ENCODE measurements around the gene TOGARAM2.

The TOGARAM2 gene

DNA sequence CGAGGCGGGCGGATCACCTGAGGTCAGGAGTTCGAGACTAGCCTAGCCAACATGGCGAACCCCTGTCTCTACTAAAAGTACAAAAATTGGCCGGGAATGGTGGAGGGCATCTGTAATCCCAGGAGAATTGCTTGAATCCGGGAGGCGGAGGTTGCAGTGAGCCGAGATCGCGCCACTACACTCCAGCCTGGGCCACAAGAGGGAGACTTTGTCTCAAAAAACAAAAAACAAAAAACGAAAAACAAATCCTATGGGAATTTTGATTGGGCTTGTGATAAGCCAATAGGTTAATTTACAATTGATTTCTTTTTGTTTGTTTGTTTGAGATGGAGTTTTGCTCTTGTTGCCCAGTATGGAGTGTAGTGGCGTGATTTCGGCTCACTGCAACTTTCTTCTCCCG, 24.2 kb upstream of the TOGARAM2 start:
- TF ChIP-seq, protein P1, sequence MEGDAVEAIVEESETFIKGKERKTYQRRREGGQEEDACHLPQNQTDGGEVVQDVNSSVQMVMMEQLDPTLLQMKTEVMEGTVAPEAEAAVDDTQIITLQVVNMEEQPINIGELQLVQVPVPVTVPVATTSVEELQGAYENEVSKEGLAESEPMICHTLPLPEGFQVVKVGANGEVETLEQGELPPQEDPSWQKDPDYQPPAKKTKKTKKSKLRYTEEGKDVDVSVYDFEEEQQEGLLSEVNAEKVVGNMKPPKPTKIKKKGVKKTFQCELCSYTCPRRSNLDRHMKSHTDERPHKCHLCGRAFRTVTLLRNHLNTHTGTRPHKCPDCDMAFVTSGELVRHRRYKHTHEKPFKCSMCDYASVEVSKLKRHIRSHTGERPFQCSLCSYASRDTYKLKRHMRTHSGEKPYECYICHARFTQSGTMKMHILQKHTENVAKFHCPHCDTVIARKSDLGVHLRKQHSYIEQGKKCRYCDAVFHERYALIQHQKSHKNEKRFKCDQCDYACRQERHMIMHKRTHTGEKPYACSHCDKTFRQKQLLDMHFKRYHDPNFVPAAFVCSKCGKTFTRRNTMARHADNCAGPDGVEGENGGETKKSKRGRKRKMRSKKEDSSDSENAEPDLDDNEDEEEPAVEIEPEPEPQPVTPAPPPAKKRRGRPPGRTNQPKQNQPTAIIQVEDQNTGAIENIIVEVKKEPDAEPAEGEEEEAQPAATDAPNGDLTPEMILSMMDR (IDR thresholded peaks at IDR 0.05; ENCODE audit: insufficient read depth, low read depth, low read length, missing control alignments) = peak; percentile 42
- DNase-seq (ENCODE audit: low read depth) = no peak
- no peak overlapping the region for H3K4me3 ChIP-seq (ENCODE audit: low read length)

DNA sequence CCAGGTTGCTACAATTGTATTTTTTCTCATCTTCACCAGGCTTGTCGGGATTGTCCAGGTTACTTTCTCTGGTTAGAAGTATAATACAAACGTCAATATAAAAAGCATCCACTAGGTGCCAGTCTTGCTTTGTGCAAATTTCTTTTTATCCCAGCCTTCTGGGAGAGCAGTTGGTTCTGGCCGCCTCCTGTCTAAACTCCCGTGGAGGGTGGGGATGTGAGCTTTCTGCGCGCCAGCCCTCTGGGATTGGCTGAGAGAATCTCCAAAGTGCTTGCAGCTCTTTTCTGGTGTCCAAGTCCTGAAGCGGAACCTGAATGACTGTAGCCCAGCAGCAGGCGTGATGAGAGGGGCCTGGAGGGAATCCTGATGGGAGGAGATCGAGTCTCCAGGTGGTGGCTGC, 22.4 kb upstream of the TOGARAM2 start:
- TF ChIP-seq, protein P1 (IDR thresholded peaks at IDR 0.05; ENCODE audit: insufficient read depth, low read depth, low read length, missing control alignments) = peak; percentile 60
- H3K4me3 ChIP-seq (ENCODE audit: low read length) = no peak overlapping the region
- peak; percentile 74 for DNase-seq (ENCODE audit: low read depth)

DNA sequence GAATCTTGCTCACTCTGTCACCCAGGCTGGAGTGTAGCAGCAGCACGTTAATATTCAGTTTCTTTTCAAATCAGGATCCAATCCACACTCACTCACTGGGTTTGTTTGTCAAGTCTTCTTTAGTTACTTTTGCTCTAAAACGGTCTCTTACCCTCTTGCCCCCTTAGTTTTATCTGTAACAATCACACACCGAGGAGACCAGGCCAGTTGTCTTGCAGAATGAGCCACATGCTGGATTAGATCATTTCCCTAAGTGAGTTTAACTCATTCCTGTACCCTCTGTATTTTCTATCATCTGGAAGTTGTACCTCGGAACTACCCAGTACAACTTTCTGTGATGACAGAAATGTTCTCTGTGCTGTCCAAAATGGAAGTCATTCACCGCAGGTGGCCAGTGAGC, 20.7 kb upstream of the TOGARAM2 start:
- TF ChIP-seq, protein P1 (IDR thresholded peaks at IDR 0.05; ENCODE audit: insufficient read depth, low read depth, low read length, missing control alignments) = no peak
- no peak overlapping the region for H3K4me3 ChIP-seq (ENCODE audit: low read length)
- no peak for DNase-seq (ENCODE audit: low read depth)

DNA sequence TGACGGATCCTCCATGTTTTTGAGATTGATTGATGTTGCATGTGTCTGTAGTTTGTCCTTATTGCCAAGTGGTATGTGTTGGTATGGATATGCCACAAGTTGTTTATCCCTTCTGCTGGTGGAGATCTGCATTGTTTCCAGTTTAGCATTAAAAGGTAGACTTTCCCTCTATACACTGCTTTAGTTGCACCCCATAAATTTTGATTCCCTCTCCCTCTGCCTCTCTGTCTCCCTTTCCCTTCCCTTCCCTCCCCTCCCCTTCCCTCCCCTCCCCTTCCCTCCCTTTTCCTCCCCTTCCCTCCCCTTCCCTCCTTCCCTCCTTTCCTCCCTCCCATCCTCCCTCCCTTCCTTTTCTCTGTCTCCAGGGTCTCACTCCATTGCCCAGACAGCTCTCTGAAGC, 18.6 kb upstream of the TOGARAM2 start:
- no peak overlapping the region for H3K4me3 ChIP-seq (ENCODE audit: low read length)
- TF ChIP-seq, protein P1 (IDR thresholded peaks at IDR 0.05; ENCODE audit: insufficient read depth, low read depth, low read length, missing control alignments) = no peak
- DNase-seq (ENCODE audit: low read depth) = no peak

DNA sequence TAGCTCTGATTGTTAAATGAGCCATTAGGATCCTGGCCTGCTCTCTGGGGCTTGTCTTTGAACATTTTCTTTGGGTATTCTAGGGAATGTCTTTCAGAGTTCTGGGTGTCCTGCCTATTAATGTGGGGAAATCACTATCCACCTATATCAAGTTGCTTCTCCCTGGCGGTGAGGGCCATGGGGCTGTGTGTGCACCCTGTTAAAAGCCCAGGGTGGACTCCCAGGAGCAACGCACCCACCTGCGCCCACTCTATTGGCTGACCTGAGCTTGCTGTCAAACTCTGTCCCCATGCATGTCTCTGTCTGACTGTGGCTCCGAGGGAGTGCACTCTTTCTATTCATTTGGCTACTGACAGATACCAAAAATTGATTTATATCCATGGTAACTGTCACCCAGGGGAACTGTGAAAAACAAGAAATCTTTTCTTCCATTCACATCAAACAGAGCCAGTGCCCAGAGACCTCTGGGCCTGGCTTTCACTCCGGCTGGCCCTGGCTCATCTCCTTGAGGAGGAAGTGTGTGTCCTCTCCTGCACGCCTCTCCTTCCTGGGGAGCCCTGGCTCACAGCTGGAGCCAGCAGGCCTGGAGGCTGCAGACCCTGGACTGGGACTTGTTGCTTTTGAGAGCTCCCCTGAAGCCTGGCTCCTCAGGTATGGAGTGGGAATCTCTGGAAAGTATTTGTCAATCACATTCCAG, 10.5 kb upstream of the TOGARAM2 start:
- no peak for DNase-seq (ENCODE audit: low read depth)
- TF ChIP-seq, protein P1 (IDR thresholded peaks at IDR 0.05; ENCODE audit: insufficient read depth, low read depth, low read length, missing control alignments) = no peak
- H3K4me3 ChIP-seq (ENCODE audit: low read length) = no peak overlapping the region

DNA sequence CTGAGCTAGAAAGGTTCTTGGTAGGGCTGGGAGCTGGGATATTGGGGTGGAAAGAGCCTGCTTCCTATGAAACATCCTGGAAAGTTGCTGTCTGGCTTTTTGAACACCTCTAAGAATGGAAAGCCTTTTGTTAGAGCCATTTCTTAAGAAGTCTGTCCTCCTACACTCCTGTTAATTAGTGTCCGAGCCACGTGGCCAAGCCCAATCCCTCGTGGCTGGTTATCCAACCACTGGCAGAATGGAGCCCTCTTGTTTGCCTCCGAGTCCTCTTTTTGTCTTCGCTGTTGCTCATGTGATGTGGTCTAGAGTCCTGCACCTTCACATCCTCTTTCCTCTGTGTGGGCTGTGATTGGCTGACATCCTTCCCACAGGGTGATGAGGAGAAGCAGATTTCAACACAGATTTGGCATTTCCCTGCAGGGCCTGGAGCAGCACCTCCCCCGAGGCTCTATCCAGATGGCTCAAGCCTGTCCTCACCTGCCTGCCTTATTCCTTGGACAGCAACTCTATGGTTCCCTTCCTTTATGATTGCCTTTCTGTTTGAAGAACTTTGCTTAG, 8.2 kb upstream of the TOGARAM2 start:
- H3K4me3 ChIP-seq (ENCODE audit: low read length) = no peak overlapping the region
- peak; percentile 36 for DNase-seq (ENCODE audit: low read depth)
- TF ChIP-seq, protein P1 (IDR thresholded peaks at IDR 0.05; ENCODE audit: insufficient read depth, low read depth, low read length, missing control alignments) = no peak

DNA sequence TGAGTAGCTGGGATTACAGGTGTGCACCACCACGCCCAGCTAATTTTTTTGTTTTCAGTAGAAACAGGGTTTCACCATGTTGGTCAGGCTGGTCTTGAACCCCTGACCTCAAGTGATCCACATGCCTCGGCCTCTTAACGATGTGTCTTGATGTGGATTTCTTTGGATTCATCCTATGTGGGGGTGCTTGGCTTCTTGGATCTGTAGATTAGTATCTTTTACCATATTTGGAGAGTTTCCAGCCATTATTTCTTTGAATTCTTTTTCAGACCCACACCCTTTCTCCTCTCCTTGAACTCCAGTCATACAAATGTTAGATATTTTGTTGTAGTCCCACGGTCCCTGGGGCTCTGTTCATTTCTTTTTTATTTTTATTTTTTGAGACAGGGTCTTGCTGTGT, 6.8 kb upstream of the TOGARAM2 start:
- TF ChIP-seq, protein P1 (IDR thresholded peaks at IDR 0.05; ENCODE audit: insufficient read depth, low read depth, low read length, missing control alignments) = no peak
- no peak for DNase-seq (ENCODE audit: low read depth)

More for the DNA sequence above, 6.8 kb upstream of the TOGARAM2 start:
- no peak overlapping the region for H3K4me3 ChIP-seq (ENCODE audit: low read length)

Data from epithelial cell of esophagus (primary cell).